Iris pigment epithelial cell (primary cell): Measurements from ENCODE around the gene CAMK2N2.
"Not testable (repeated sequence)": the region's sequence is repeated elsewhere in the genome, so short reads cannot be mapped to it uniquely, and the experiment has no call there.

Experiments
- DNase-seq: peaks from one replicate; pipeline ENCODE4 v3.0.0-alpha.2; 2011; ENCODE audit warnings: low read depth

Gene CAMK2N2

DNA sequence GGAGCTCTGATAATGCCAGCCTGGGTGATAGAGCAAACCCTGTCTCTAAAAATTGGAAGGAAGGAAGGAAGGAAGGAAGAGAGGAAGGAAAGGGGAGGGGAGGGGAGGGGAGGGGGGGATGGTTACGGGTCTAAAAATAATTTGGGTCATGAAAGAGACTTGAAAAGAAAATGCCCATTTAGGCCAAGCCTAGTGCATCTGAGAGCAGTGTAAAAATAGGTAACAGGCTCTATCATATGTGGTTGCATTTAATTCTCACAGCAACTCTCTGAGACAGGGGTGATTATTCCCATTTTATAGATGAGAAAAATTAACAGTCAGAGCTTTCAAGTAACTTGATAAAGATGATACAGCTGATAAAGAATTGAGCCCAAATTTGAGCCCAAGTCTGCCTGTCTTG lies 10.9 kb upstream of the CAMK2N2 start:
- no peak for DNase-seq

DNA sequence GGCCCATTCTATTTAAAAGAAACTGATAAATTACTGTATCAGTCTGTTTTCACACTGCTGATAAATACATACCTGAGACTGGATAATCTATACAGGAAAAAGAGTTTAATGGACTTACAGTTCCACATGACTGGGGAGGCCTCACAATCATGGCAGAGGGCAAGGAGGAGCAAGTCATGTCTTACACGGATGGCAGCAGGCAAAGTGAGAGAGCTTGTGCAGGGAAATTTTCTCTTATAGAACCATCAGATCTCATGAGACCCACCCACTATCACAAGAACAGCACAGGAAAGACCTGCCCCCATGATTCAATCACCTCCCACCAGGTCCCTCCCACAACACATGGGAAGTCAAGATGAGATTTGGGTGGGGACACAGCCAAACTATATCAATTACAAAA lies 5.9 kb upstream of the CAMK2N2 start:
- not testable (repeated sequence) for DNase-seq

DNA sequence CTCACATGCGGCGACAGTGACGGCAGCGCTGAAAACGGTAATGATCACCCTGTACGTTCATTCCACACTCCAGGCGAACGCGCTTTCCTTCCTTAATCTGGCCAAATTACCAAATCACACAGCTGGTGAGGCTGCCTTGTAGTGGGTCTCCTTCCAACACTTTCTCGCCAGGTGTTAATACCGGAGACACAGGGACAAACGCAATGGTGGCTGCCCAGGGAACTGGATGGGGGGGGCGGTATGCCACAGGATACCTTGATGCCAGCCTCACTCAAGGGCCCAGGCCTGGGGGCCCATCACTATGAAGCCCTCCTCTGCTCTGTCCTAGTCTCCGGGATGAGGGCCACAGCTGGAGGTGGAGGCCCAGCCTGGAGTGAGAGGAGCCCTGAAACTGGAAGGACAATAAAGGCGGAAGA lies 1.4 kb upstream of the CAMK2N2 start:
- DNase-seq = no peak

DNA sequence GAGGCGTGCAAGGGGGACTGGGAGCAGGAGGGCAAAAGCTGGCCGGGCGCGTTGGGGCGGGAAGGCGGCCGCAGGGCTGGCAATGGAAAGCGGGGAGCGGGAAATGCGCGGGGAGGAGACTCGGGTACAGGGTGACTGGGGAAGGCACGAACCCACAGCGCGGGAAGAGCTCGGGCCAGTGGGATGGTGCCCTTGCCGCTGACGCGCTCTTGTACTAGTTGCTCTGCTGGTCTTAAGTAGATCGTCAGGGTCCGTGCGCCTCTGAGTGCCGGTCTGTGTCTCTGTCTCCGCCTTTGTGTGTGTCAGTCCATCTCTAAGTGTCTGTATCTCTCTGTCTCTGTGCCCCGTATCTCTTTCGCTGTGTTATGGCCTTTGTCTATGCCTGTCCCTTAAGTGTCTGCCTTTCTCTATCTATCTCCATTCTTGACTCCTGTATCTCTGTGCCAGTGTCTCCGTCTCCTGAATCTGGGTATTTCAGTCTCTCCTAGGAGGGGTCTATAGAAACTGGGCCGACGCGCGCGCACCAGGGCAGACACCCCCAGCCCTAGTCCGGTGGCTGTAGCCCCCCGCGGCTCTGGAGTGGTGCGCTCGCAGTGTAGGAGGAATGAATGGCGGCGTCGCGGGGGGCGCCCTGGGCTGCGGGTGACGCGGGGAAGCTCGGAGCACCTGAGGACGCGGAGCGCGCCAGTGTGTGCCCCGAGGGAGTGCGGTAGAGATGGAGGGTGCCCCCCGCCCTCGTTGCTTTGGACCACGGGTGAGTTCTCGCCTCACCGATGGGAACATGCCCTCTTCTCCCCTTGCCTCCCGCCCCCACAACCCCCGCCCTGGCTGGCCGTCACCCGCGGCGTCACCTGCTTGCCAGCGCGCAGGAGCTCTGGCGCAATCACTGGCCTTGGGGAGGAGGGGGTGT lies 756 bp upstream of the CAMK2N2 start:
- DNase-seq = peak; percentile 44

DNA sequence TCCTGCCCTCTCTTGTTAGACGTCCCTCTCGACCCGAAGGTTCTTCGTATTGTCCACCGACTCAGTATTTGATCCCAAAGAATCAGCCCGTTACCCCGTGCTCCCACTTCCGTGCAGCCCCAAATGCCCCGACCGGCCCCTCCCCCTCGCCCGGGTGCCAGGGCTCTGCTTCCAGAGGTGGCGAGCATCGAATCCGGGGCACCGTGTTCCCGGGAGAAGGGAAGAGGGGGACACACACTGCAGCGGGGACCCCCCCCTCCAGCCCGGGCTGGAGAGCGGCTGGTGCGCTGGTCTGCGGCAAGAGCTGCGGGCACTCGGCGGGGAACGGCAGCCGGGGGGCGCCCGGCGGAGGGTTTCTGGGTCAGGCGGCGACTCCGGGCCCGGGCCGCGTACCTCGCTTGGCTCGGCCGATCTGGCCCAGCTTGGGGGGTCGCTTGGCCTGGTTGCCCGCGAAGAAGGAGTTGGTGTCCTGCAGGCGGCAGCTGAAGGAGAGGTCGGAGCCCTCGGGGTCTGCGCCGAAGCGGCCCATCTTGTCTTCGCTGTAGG lies 556 bp downstream of the CAMK2N2 start:
- no peak for DNase-seq

DNA sequence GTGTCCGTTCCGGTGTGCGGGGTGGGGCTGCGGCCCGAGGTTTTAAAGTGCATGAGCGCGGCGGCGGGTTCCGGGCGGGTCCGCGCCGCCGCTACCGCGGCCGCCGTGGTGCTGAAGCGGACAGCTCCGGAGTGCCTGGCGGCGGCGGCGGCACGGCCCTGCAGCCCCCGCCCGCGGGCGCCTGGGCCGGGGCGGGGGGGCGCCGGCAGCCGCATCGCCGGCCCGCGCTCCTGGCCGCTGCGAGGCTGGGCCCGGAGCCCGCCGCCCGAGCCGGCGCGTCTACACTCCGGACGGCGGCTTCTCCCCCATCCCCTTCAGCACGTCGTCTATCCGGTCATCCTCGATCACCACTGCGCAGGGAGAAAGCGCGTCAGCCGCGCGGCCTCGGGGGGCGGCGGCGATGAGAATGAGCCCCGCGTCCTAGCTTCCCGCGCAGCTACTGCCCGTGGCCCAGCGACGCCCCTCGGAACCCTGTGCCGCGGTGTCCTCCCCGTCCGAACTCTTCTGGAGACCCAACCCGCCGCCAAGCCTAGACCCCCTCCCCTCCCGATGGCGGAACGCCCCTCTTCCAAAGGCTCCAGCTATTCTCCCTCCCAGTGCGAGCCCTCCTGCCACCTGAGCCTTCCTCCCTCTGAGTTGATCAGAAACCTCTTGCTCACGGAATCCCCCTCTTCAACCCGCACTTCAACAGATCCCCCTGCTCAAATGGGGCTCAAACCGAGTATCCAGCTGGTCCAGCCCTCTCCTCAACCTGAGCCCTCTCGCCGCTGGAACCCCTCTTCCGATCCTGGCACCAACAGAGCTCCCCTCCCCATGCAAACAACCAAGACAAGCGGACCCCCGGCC lies 1.3 kb downstream of the CAMK2N2 start:
- peak; percentile 32 for DNase-seq

DNA sequence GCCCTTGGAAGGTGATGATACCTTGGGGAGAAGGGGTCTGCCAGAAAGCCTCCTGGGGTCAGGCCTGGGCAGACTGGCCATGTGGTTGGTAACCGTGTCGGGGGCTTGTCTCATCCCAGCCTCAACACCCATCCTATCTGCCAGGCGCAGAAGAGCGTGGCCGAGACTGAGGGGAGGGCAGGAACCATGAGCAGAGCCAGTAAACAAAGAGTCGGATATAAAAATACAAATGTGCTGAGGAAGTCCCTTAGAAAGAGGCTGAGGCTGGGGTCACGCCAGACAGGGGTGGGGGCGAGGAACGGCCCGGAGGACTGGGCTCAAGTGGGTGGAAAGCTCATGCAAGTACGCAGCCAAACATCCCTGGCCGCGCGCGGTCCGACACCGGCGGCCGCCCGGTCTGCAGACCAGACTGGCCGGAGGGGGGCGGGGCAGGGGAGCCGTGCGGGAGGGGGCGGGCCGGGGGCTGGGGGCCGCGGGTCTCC lies 1.9 kb downstream of the CAMK2N2 start:
- no peak for DNase-seq

DNA sequence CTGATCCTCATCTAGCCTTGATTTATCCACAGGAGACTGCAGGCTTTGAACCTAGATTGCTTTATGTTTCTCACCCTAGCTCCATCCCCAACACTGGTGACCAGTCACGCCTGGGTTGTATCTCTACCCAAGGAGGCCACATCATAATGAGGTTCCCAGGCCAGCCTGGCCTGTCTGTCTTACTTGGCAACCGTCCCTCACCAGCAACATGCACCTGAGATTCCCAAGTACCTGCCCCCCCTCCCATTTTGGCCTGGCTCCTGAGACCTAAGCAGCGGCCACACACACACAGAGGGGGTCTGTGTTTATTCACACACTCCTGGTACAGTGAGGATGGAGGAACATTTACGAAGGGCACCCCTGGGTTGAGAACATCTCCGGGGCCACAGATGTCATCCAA lies 2.4 kb downstream of the CAMK2N2 start:
- no peak for DNase-seq

DNA sequence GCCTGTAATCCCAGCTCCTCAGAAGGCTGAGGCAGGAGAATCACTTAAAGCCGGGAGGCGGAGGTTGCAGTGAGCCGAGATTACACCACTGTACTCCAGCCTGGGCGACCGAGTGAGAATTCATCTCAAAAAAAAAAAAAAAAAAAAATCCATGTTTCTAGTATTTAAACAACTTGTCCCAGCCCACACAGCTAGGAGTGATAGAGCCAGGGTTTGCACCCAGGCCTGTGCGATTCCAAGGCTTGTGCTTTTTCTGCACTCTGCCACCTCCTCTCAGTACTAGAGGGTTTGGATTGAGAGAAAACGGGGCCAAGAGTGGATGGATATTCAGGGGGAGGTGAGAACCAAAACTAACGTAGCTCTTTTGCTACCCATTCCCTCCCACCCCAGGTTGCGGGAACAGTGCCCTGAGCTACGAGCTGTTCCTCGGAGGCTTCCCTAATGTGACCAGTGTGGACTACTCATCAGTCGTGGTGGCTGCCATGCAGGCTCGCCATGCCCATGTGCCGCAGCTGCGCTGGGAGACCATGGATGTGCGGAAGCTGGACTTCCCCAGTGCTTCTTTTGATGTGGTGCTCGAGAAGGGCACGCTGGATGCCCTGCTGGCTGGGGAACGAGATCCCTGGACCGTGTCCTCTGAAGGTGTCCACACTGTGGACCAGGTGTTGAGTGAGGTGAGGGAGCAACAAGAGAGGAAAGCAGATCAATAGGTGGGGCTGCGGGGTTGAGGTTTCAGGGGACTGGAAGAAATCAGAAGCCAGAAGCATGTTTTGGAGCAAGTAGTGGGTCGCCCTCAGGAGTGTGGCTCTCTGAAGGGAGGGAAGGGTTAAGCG lies 4.1 kb downstream of the CAMK2N2 start:
- no peak for DNase-seq

DNA sequence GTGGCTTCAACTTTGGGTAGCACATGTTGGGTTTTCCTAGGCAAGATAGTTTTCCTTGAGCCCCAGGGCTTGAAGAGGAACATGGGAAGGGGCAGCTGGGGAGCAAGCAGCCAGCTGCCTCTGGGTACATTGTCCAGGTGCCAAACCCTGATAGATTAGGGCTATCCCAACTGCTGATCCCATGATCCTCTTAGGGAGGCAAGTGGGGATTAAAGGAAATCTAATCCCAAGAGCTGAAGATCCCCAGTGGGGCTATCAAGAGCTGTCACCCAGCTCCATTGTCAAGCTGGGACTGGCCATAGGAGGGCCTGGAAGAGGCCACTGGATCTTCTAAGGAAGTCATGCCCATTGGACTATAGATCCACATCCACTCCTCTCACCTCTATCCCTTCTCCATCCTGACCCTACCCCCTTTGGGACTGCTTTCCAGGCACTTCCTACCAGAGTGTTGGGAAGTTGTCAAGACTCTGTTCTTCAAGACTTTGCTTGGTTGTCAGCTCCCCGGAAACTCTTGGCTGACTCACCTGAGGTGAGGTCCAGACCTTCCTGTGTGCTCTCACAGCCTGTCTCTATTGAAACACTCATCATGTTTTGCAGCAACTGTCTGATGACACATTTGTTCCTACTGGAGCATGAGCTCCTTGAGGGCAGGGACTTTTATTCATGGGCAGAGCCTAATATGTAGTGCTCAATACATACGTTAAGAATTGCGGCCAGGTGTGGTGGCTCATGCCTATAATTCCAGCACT lies 5.9 kb downstream of the CAMK2N2 start:
- no peak for DNase-seq

DNA sequence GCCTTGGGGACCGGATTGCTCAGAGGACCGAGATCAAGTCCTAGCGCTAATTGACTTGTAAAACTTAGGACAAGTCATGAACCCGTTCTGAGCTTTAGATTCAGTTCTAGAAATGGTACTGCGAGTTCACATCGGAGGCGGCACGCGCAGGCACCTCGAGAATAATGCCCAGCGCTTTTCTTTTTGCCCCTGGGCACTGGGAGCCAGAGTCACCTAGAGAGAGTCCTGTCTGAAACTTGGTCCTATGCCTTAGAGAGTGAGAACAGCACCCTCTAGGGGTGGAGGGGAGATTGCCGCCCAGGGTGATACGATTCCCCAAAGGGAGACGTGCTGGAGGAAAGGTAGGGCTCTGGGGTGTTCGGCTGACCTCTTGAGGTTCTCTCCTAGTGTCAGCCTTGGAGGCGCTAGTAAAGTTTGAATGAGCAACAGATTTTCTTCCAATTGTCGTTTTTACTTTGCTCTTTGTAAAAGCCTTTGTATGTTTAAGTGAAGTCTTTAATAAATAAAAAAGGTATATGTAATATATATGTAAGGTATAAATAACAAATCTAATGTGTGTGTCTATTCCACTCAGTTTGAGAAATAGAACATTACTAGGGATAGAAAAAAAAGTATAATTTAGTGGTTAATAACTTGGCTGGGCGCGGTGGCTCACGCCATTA lies 11.1 kb downstream of the CAMK2N2 start:
- DNase-seq = peak; percentile 83

DNA sequence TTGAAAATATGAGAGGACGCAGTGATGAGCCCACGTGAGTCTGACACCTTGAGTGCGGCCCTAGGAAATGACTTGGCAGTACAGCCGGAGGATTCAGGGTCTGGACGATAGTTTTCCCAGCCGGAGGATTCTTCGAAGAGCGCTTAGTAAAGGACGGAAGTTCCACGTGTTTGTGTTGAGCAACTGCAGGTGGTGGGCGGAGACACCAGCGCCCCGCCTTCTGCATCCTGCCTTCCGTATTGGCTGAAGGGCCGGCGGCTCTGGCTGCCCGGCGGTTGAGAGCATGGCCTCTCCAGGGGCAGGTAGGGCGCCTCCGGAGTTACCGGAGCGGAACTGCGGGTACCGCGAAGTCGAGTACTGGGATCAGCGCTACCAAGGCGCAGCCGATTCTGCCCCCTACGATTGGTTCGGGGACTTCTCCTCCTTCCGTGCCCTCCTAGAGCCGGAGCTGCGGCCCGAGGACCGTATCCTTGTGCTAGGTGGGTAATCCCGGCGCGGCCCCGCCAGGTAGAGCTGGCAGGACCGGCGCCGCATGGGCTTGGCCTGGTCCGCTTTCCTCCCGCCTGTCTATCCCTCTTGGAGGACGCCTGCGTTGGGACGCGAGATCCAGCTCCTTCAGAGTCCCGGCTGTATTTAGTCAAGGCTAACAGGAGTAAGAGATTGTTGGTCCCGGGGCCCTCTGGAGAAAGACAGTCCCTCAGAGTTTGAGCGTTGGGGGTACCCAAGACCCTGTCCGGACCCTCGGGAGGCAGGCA lies 11.8 kb downstream of the CAMK2N2 start, which contains the start of gene EEF1AKMT4:
TSS of gene EEF1AKMT4 (plus strand) at position 261 of the 755 bp plus-strand sequence. CDS start at position 284, 23 bp downstream.
- peak; percentile 99 for DNase-seq

DNA sequence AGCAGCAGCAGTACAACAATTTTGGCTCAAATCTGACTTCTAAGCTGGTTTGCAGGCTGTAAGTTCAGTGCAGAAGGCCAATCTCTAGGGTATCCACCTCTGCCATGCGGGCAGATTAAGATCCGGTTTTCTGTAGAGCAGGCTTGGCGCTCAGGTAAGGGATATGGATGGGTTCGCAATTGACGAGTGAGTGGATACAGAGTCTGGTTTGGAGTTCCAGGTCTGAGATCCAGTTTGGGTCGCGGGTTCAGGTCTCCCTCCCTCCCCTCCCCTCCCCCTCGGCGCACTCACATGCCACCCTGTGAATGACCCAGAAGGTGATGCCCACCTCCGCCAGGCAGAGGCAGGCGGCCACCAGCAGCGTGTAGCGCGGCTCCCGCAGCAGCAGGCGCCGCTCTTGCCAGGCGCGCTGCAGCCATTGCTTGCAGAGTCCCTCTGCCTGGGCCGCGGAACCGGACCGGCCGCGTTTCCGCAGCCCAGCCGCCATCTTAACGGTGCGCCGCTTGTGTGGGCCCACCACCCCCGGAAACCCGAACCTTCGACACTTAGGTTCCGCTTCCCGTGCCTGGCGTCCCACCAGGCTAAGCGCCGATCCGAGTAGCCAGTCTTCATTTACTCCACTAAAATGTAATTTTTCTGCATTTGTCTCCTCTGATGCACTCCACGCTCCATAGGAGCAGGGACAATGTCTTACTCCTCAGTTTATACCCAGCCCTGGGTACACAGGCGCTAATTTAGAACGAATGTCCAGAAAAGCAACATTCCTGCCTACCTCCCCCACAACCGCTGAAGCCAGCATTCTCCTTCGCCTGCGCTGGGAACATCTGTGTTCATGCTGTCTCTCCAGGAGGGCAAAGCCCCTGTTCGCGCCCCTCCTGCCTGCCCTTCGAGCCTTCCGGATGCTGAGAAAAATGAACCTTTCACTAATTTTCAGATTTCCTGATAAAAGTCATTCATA lies 12.6 kb downstream of the CAMK2N2 start, which contains the start of gene ALG3:
TSS of gene ALG3 (minus strand) at position 509 of the 958 bp plus-strand sequence. CDS start at position 487, 22 bp downstream.
- peak; percentile 90 for DNase-seq

DNA sequence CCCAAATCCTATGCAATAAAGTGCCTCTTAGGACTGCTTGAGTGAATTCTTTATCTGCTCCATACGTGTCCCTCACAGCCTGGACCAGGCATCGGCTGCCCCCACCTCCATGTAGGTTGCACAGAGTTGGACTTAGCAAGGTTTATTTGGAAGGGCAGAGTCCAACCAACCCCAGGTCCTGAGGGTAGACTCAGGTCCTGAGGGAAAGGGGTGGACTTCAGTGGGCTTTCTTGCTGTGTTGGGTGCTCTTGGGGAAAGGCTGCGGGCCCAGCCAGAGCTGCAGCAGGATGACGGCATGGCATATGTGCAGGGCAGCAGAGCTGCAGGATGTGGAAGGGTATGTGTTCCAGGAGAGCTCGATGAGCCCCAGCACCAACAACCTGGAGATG lies 19.1 kb downstream of the CAMK2N2 start:
- no peak for DNase-seq

DNA sequence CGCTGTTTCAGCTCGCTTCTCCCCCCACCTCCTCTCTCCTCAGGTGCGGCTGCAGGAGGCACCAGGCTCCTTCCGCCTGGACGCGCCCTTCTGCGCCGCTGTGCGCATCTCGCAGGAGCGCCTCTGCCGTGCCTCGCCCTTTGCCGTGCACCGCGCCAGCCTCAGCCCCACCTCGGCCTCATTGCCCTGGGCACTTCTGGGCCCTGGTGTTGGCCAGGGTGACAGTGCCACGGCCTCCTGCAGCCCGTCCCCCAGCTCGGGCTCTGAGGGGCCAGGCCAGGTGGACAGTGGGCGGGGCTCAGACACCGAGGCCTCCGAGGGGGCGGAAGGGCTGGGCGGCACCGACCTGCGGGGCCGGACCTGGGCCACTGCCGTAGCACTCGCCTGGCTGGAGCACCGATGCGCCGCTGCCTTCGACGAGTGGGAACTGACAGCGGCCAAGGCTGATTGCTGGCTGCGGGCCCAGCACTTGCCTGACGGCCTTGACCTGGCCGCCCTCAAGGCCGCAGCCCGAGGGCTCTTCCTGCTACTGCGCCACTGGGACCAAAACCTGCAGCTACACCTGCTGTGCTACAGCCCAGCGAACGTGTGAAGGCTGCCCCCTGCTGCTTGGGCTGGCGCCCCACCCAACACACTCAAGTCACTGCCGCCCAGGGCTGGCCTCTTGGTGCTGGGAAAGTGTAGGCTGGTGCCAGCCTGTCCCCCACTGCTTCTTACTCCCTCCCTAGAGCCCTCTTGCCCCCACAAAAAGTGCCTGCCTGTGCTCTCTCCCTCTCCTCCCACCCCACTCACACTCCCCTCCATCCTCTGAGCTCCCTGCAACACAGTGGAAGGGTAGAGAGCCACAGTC lies 19.7 kb downstream of the CAMK2N2 start:
- DNase-seq = no peak

DNA sequence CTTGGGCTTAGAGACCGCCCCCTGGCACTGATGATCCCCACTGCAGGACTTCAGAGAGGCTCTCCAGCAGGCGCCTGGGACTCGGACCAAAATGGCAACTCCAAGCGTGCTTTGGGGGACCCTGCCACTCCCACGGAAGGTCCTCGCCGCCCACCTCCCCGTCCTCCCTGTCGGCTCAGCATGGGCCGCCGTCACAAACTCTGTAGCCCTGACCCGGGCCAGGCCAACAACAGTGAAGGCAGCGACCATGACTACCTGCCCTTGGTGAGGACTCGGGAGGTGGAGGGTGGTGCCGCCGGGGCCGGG lies 20.3 kb downstream of the CAMK2N2 start:
- no peak for DNase-seq

DNA sequence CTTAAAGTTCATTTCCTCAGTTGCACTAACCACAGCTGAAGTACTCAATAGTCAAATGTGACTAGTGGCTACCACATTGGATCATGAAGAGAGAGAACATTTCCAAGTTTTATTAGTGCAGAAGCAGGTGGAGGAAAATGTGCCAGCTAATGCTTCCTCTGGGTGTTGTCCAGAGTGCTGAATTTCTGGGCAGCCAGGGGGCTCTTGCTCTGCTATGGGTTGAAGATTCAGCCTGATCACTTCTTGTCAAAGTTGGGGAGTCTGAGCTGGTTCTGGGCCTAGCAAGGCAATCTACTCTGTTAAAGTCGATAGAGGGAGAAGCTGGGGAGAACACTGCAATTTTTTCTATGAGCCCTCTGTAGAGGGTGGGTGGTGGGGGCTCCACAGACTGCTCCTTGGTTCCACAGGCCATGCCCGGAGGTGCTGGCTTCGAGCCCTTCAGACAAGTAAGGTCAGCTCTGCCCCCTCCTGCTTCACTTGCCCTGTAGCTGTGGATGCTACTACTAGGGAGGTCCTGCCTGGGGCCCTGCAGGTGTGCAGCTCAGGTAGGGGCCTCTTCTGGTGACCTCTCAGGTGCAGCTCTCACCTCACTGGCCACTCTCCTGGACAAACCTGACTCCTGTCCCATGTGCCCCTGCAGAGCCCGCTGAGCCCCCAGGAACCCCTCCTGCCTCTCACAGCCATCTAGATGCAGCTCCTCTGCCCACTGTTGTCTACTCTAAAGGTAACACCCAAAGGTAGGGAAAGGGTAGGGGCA lies 20.8 kb downstream of the CAMK2N2 start:
- DNase-seq = no peak
